ENCODE results near the gene EID2. TPM values are rescaled to one million over a fixed set of nuclear protein-coding genes. Genes with fewer than 3 reads are reported as not detected.

The EID2 gene
- total and polyA plus RNA-seq, 2 of the 13 experiments (the other 11 are each of a cell fraction or from before 2014, with no cell fraction given): 3.7 to 14.1 TPM

GRCh38 chr19:39532233-39533002 is 7.5 kb downstream of the EID2 start, which contains the start of gene EID2B (continued):
- TF ChIP-seq KAT8 (CRISPR knock-in tag; IDR thresholded peaks at IDR 0.05) (peak; percentile 70; the same call in 1 of the 2 replicates), ERF (CRISPR knock-in tag; IDR thresholded peaks at IDR 0.05) (peak; percentile 72; the same call in 1 of the 2 replicates), FIP1L1 (IDR thresholded peaks at IDR 0.05; ENCODE audit: borderline replicate concordance, insufficient read depth, low read depth, low read length) (no peak), ZNF839 (CRISPR knock-in tag; IDR thresholded peaks at IDR 0.05; ENCODE audit: borderline replicate concordance) (no peak), ZNF124 (CRISPR knock-in tag; IDR thresholded peaks at IDR 0.05) (peak; percentile 49; the same call in 1 of the 2 replicates), KDM2A (CRISPR knock-in tag; IDR thresholded peaks at IDR 0.05; ENCODE audit: borderline replicate concordance, low read depth) (peak; percentile 55; the same call in 1 of the 2 replicates), ATF1 (CRISPR knock-in tag; IDR thresholded peaks at IDR 0.05) (no peak), SPEN (CRISPR knock-in tag; IDR thresholded peaks at IDR 0.05; ENCODE audit: low read depth) (peak; percentile 78; the same call in 1 of the 2 replicates), TCF12 (IDR thresholded peaks at IDR 0.05) (no peak), TCF12 (CRISPR knock-in tag; IDR thresholded peaks at IDR 0.05) (no peak), ZNF33B (CRISPR knock-in tag; IDR thresholded peaks at IDR 0.05) (no peak), ZNF891 (CRISPR knock-in tag; IDR thresholded peaks at IDR 0.05) (peak; percentile 83), SOX6 (IDR thresholded peaks at IDR 0.05) (no peak), SOX6 (CRISPR knock-in tag; IDR thresholded peaks at IDR 0.05) (no peak), THAP7 (CRISPR knock-in tag; IDR thresholded peaks at IDR 0.05) (peak; percentile 80; the same call in 1 of the 2 replicates), ZBTB10 (CRISPR knock-in tag; IDR thresholded peaks at IDR 0.05; ENCODE audit: borderline replicate concordance) (no peak), ZNF263 (CRISPR knock-in tag; IDR thresholded peaks at IDR 0.05) (no peak), HNRNPLL (IDR thresholded peaks at IDR 0.05; ENCODE audit: low read depth, low read length, poor library complexity, severe bottlenecking) (peak; percentile 88), ZNF510 (CRISPR knock-in tag; IDR thresholded peaks at IDR 0.05; ENCODE audit: low read depth) (peak; percentile 87; the same call in 1 of the 2 replicates), SMC3 (IDR thresholded peaks at IDR 0.05; ENCODE audit: low read length) (peak; percentile 69), NCOA1 (CRISPR knock-in tag; IDR thresholded peaks at IDR 0.05) (0 out of 2 replicates have a peak, but pooled peaks have one; percentile 59)
- TF ChIP-seq, protein P1, sequence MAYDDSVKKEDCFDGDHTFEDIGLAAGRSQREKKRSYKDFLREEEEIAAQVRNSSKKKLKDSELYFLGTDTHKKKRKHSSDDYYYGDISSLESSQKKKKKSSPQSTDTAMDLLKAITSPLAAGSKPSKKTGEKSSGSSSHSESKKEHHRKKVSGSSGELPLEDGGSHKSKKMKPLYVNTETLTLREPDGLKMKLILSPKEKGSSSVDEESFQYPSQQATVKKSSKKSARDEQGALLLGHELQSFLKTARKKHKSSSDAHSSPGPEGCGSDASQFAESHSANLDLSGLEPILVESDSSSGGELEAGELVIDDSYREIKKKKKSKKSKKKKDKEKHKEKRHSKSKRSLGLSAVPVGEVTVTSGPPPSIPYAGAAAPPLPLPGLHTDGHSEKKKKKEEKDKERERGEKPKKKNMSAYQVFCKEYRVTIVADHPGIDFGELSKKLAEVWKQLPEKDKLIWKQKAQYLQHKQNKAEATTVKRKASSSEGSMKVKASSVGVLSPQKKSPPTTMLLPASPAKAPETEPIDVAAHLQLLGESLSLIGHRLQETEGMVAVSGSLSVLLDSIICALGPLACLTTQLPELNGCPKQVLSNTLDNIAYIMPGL (CRISPR knock-in tag; IDR thresholded peaks at IDR 0.05; ENCODE audit: borderline replicate concordance in 1 of 2, low read depth in 1 of 2): peak; percentile 92 to 96
- TF ChIP-seq, protein P2, sequence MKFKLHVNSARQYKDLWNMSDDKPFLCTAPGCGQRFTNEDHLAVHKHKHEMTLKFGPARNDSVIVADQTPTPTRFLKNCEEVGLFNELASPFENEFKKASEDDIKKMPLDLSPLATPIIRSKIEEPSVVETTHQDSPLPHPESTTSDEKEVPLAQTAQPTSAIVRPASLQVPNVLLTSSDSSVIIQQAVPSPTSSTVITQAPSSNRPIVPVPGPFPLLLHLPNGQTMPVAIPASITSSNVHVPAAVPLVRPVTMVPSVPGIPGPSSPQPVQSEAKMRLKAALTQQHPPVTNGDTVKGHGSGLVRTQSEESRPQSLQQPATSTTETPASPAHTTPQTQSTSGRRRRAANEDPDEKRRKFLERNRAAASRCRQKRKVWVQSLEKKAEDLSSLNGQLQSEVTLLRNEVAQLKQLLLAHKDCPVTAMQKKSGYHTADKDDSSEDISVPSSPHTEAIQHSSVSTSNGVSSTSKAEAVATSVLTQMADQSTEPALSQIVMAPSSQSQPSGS (CRISPR knock-in tag; IDR thresholded peaks at IDR 0.05): peak; percentile 76

Data from HepG2 (cell line).